Epithelial cell of proximal tubule (primary cell): ENCODE measurements around the gene CSTF2. TPM values are rescaled to one million over a fixed set of nuclear protein-coding genes. Genes with fewer than 3 reads are reported as not detected.
"Not testable (repeated sequence)": the region's sequence is repeated elsewhere in the genome, so short reads cannot be mapped to it uniquely, and the experiment has no call there.

Experiments
- DNase-seq: peaks from one replicate; pipeline ENCODE4 v3.0.0-alpha.2; 2011; ENCODE audit warnings: low read depth
- H3K4me3 ChIP-seq: 2 replicates; pipeline ENCODE4 v1.5.1; 2011; ENCODE audit warnings: low read depth, mild to moderate bottlenecking, low read length
- CTCF ChIP-seq: conservative IDR thresholded peaks from 2 replicates; pipeline ENCODE4 v1.5.1; 2012; ENCODE audit warnings: low read depth, mild to moderate bottlenecking, low read length
- total RNA-seq: library from RNA; depleted of rRNA; stranded (reverse); fragments of >200 nt; gene quantifications from 2 replicates; pipeline ENCODE4 v1.2.3, GENCODE V29; 2015

Gene CSTF2, protein sequence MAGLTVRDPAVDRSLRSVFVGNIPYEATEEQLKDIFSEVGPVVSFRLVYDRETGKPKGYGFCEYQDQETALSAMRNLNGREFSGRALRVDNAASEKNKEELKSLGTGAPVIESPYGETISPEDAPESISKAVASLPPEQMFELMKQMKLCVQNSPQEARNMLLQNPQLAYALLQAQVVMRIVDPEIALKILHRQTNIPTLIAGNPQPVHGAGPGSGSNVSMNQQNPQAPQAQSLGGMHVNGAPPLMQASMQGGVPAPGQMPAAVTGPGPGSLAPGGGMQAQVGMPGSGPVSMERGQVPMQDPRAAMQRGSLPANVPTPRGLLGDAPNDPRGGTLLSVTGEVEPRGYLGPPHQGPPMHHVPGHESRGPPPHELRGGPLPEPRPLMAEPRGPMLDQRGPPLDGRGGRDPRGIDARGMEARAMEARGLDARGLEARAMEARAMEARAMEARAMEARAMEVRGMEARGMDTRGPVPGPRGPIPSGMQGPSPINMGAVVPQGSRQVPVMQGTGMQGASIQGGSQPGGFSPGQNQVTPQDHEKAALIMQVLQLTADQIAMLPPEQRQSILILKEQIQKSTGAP
- total RNA-seq = 19.8 and 37.4 TPM in 2 replicates

DNA sequence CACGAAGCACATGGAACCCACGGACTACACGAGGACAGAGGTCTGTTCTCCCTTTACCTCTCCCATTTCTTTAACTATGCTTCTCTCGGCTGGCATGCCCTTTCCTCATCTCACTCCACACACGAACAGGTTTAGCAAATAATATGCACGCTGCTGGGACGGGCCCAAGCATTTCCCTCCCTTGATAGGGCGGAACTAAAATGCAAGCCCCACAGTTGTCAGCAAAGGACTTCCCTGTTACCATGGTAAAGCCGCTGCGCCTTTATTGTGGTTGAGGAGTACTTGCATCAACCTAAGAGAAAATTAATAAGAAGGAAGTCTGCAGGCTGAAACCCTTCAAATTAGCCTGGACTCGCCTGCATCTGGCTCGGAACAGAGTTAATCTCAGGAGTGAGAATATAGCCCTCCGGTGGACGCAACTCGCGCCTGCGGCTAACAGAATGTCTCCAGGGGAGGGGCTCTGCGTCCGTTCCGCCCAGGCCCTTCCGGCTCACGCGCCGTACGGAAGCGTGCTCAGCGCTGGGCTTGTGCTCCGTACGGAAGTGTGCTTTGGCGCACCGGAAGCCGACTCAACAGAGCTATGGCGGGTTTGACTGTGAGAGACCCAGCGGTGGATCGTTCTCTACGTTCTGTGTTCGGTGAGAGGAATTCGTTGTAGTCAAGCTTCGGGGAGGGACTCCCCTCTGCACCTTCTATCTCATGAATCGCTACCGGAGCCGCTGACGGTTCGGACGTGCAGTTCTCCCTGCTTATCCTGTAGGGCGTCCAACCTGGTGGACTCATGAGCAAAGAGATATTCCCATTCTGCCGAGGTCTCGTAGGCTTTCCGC lies at the start of gene CSTF2:
Gene CSTF2 (plus strand): TSS at position 555 of the 830 bp plus-strand sequence. CDS start 26 bp downstream, at position 581.
- peak; percentile 2 for TF ChIP-seq CTCF
- peak within 1 kb of the TSS; percentile 78 for H3K4me3 ChIP-seq
- peak; percentile 37 for DNase-seq

GRCh38 chrX:100796371-100796770 lies 23.8 kb upstream of the CSTF2 start:
- H3K4me3 ChIP-seq, DNase-seq: not testable (repeated sequence)

- TF ChIP-seq CTCF = no peak
- DNase-seq = no peak
- no peak overlapping the region for H3K4me3 ChIP-seq
Measured at GRCh38 chrX:100797359-100797758, 22.8 kb upstream of the CSTF2 start.

- TF ChIP-seq CTCF = no peak
- H3K4me3 ChIP-seq = no peak overlapping the region
- DNase-seq = no peak
Measured at GRCh38 chrX:100798484-100799214, 21.5 kb upstream of the CSTF2 start.

DNA sequence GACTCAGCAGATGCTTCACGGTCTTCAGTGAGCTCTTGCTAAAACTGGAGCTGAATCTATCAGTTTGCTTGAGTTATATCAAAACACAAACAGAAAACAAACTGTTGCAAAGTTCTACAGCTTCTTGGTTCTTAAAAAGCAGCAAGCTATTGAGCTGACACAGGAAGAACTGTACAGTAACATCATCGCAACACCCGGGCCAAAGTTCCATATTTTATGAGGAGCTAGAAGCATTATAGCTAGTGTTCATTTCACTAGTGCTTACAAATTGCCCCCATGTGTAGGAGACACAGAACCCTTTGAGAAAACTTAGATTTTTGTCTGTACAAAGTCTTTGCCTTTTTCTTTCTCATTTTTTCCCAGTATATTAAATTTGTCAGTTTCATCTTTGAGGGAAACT lies 17.3 kb upstream of the CSTF2 start:
- no peak overlapping the region for H3K4me3 ChIP-seq
- DNase-seq = no peak
- no peak for TF ChIP-seq CTCF

- DNase-seq = no peak
- H3K4me3 ChIP-seq = no peak overlapping the region
- TF ChIP-seq CTCF = no peak
Measured at GRCh38 chrX:100804780-100805179, 15.4 kb upstream of the CSTF2 start.

GRCh38 chrX:100808265-100808664 lies 11.9 kb upstream of the CSTF2 start:
- DNase-seq, H3K4me3 ChIP-seq: not testable (repeated sequence)
